GM19397 (cell line): Measurements from ENCODE around the gene ST8SIA5.

Experiments used
- ATAC-seq: cut with Tn5 transposase; IDR thresholded peaks from one replicate; pipeline ENCODE4 v1.9.1; 2021; ENCODE audit warnings: mild to moderate bottlenecking, moderate library complexity; ENCODE audit not compliant: unreplicated experiment

ST8SIA5 gene

DNA sequence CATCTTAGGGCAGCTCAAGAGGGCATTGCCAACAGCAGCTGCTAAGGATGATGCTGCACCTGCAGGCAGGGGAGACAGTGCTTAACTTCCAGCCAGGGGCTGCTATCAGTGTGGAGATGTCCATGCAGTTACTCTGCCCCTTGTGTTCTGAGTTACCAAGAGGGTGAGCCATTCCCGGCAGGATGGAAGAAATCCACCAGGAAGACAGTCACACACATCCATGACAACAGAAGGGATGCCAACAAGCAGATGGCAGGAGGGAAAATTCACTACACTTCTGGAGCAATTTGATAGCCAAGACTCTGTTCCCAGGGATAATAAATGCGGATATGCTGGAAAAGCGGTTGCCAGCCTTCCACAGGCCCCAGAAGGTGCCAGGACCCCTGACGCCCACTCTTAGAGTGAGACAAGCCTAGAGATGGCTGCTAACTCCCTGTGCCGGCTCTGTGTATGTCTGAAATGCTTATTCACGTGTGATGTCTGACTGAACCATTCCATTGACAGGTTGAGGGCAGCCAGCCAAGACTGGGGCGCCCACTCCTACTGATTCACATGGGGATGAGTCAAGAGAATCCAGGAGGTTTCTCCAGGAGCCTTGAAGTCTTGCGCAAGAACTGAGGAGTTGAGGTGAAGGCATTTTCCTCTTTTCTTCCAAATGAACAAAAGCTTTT, 124.3 kb downstream of the ST8SIA5 start:
- ATAC-seq, result no peak

DNA sequence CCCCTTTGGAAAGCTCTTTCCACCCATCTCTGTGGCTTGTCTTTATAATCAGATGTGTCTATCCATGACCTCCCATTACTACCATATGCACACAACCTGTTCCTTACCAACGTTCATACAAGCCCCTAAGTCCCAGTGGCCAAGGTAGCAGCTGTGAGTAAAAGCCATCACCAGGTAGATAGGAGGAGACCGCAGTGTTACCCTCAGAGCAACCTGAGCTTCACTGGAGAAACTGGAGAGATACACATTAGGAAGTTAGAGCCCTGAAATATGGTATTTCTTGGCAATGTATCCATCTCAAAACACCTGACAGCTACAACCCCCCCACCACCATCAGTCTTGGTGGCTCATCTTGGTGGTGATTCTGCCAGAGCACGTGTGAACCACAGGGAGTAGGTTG, 125.9 kb downstream of the ST8SIA5 start:
- no peak for ATAC-seq

DNA sequence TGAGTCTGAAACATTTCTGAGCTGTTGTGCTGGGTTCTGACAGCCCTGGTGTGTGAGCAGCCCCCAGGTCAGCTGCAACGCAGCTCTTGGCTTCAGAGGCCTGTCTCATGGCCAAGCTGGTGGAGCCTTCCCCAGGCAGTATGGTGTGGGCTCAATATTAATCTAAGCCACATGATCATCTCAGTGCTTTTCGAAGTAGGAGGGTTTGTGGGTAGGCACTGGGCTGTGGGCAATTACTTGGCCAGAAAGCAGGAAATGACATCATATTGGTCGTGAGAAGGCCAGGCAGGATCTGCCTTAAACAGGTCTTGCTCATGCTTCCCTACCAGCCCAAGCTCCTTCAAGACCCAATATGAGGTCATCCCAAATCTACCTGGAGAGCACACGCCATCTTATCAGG, 126.7 kb downstream of the ST8SIA5 start:
- ATAC-seq, result no peak

DNA sequence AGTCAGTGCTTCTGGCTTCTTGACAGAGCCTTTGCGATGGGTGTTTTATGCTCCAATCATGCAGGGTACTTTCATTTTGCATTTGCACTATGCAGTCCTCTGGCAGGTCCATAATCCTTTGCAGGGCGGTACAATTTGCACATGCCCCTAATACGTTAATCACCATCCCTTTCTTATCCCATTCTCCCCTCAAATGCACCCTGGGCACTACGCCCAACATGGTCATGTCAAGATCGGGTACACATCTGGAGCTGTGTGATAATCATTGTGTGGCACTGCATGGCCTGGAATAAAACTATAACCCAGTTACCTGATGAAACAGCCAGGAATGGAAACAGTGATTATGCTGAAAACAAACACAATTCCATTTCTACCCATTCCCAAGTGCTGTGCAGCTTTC, 127.5 kb downstream of the ST8SIA5 start:
- no peak for ATAC-seq

DNA sequence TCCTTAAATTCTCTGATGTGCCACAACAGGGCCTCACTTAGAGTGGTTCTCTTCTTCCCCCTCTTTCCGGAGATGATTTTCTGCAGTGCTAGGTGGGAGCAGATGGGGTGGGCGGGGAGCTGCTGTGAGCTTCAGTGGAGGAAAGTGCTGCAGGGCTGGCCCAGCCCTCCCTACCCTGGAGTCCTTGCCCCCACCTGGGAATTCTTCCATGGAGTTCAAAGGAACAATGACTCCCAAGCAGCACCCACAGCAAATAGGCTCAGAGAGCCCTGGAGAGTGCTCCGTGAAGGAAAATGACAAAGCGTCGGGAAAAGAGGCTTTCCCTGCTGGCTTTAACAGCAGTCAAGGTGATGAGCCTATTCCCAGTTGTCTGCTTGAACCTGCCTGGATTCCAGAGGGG, 128.6 kb downstream of the ST8SIA5 start:
- ATAC-seq, result no peak

DNA sequence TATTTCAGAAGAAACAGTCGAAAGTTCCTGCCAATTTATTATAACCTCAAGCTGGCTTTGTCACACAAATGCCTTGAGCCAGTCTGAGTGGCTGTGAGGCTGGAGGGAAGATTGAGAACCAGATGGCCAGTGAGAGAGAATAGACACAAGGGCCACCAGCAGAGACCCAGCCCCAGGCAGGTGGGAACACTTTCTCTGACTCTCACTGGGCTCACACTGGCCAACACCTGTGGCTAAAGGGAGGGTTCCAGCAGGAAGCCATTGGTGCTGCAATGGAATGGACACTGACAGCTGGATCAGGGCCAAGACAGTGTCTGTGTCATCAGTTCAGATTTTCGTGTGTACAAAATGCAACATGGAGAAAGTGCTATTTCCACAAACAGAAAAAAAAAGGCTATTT, 129.7 kb downstream of the ST8SIA5 start:
- no peak for ATAC-seq

DNA sequence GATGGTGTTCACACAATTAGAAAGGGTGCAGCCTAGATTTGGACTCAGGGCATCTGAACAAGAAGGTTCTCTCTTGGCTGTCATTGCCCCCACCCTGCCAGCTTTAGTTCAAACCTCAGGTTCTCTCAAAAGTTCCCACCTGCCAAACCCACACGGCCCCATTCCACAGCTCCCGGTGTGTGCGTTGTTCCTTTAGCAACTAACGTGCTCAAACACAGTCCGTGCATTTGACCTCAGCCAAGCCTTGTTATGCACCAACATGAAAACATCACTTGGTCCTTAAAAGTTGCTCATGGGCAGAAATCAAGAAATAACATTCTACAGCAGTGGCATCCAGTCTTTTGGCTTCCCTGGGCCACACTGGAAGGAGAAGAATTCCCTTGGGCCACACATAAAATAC, 131.8 kb downstream of the ST8SIA5 start:
- ATAC-seq, result no peak

DNA sequence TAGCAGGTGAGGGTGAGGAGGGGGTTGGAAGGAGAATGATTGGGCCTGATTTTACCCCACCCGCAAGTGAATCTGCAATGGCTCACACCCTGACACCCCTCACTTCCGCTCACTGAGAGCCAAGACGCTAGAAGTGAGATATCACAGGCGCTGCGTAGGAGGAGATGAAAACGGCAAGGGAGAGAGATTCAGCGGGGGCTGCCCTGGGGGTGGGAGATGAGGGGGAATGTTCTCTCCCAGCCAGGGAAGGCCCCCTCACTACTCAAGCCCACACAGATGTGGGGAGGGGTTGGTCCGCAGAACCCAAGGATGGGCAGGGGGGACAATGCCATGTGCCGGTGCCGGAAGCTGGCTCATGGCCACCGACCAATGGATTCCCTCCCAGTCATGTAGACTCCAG, 132.7 kb downstream of the ST8SIA5 start:
- ATAC-seq, result no peak

DNA sequence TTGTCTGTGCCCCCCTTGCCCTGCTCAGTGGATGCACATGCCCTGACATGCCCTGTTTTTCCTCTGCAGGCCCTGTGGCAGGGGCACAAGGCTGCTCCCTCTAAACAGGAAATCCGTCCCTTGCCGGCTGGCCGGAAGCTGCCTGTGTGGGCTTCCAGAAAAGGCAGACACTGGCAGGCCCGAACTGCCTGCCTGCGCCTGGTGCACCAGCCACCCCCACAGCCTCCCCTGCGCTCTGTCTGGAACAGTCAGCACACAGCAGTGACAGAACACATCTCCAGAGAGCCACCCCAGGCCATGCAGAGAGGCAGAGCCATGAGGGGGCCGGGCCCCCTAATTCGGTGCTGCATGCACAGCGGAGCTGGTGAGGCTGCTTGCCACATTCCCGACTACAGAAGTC, 133.3 kb downstream of the ST8SIA5 start:
- ATAC-seq, result no peak

DNA sequence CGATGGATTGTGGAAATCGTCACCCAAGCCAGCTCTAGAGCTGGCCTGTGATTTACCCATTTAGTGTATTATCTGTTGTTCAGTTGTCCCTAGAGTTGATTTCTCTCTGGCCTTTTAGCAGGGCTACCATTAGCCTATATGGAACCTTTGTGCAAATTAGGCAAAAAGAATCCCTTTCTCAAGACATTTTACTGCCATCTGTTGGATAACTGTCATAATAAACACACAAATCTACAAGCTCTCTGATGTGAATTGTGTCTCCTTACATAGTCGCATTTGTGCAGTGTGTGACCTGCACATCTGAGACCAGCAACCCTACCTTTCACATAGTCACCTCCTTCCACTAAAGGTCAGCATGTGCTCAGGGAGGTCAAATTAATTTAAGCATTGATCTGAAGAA, 133.9 kb downstream of the ST8SIA5 start:
- no peak for ATAC-seq

DNA sequence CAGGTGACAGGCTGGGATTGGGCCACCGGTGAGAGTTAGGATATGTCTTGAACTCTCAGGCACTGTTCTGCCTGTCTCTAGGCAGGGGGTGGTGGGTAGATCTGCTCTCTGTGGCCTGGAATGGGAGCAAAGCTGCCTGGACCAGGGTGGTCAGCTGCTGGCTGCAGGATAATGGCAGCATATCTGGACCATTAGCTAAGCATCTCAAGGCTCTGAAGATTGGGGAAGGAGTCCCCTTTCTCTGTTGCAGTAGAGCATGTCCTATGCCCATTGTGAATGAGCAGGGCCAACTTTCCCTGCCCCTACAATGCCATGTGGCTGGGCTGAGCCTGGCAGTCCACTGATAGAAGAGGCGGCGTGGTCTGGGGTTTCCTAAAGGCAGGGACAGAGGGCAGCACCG, 134.4 kb downstream of the ST8SIA5 start:
- no peak for ATAC-seq

DNA sequence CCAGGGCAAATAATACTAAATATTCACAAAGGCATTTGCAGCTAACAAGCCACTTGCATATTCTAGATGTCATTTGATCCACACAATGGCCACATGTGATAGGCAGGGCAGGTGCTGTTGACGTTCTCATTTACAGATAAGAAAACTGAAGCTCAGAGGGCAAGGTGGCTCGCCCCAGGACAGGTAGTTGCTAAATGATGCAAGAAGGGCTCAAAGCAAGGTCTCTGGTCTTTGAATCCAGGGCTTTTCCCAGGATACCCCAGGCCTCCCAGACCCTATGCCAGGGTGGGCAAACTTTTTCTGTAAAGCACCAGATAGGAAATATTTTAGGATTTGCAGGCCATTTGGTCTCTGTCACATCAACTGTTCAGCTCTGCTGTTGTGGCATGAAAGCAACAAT, 135.0 kb downstream of the ST8SIA5 start:
- ATAC-seq, result no peak

DNA sequence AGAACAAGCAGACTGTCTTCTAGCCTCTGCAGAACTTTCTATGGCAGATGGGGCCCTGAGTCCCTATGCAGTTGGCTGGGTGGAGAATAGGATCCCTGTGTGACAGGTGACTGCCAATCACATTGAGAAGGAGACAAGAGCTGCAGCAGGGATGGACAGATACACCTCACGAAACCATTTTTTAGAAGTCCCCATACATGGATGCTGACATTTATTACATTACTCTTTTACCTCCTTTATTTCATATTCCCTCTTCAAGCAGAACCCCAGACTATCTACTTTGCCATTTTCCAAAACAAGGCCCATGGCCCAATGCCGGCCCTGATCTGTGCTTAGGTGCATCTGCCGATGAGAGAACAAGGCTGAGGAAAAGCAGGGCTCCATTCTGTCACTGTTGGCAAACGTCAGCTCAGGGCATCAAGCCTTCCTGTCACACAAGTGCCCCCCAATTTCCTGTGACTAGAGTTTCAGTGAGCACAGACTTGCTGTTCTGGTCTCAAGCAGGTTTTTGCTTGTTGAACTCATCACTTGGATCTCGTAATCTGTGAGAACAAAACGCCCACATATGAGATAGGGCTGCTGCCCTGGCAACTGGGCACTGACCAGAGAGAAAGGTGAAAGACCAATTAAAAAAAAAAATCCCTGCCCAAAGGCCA, 135.6 kb downstream of the ST8SIA5 start:
- no peak for ATAC-seq

DNA sequence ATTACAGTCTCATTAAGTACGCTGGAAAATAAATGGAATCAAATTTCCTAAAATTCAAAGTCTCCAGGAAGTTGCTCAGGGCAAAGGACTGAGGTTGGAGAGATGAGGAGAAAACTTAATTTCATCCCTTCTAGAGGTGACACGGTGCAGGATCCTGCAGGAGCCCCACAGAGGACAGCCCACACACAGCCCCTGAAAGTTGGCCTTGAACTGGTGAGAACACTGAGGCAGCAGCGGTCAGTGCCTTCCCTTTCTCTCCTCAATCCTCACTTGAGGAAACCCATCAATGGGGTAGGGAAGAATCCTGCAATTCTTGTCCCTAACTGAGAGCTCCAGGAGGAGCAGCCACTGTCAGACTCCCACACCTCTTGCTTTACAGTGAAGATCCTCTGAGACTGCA, 137.3 kb downstream of the ST8SIA5 start:
- no peak for ATAC-seq
